ENCODE results near the gene ANXA3.
"Not testable (repeated sequence)": the region's sequence is repeated elsewhere in the genome, so short reads cannot be mapped to it uniquely, and the experiment has no call there.

Gene ANXA3

DNA sequence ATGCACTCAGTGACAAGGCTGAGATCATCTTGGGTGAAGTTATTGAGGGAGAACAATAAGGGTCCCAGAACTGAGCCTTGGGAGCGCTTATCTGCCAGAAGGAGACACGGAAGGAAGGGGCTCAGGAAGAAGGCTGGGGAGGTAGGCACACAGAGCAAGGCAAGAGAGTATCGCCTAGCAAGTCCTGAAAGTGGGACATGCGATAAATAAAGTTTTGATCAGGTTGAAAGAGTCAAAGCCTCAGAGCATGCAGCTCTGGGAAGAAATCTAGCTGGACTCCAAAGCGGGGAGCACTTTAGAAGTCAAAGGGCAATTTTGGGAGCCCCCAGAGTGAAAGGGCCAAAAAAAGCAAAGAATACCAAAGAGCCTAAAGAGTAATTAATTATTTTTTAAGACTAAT, 17.7 kb upstream of the ANXA3 start:
- in situ Hi-C loops (cut with HindIII; ENCODE audit: low pct_ligation_motif_present, low pct_unique_long_range_greater_than_20kb, low sequenced_read_pairs), result no loop called here
- no peak for DNase-seq

DNA sequence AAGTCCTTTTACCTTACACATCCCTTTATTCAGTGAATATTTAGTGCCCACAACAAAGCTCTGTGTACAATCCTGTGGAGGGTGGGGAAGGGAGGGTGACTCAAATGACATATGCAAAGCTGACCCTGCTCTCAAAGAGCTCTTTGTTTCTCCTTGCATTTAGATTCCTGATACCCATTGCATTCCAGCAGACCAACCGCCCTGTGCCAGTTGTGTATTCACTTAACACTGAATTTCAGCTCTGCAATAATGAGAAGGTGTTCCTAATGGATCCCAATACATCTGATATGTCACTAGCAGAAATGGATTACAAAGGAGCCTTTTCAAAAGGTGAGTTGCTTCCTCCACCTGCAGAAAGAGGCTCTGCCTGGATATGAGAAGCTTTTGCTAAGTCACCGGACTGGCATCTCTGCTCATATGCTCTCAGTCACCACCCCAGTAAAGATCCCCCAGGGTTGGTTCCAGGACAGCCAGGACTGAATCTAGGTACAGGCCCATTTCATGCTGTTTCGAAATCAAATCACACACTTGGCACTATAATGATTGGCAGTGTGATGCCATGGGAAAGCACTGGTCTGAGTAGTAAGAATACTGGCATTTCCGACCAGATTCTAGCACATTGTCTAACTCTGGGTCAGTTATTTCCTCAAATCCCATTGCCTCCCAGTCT, 17.1 kb upstream of the ANXA3 start:
- in situ Hi-C loops (cut with HindIII; ENCODE audit: low pct_ligation_motif_present, low pct_unique_long_range_greater_than_20kb, low sequenced_read_pairs), result no loop called here
- DNase-seq, result no peak

DNA sequence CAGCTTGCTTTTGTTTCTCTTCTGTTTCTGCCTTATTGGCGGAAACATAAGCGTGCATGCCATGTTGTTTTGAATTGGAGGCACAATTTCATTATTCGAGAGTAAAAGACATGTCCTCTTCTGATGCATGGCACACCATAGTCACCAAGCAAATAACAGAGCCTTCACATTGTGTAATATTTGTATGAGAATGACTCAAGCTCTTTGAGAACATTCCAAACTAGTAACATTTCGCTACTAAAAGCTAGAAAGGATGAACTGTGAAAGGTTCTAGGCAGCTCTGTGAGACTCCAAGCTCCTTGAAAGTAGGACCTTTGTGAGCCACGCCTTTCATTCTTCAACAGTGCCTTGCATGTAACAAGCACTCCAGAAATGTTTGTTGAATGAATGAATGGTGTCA, 9.2 kb upstream of the ANXA3 start:
- in situ Hi-C loops (cut with HindIII; ENCODE audit: low pct_ligation_motif_present, low pct_unique_long_range_greater_than_20kb, low sequenced_read_pairs), result no loop called here
- no peak for DNase-seq

DNA sequence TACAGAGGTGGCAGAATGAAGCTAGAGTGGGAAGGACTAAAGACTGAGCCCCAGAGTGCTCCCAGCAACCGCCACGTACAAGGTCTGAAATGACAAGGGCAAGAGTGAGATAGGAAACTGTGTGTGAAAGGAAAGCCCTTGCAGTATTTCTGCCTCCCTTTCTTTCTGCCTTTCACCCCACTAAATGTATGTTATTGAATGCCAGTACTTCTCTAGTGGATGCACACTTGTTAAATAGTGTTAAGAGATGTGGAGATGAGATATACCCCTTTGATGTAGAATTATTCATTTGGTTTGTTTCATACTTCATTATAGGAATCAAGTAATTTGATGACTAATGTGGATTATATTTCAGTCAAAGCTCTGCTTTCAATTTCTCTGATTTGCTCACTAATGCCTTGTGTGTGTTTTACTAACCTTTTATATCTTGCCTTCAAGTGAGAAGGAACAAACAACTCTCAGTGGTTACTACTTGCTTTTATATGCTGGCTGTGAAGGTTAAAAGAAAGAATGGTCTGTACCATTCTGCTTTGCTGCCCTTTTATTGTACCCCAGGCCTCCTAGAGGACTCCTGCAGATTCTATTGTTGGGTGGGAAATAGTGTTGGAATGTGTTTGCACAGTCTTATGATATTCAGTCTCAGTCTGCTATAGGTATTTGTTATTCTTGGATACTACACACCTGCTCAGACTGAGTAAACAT, 8.0 kb upstream of the ANXA3 start:
- in situ Hi-C loops (cut with HindIII; ENCODE audit: low pct_ligation_motif_present, low pct_unique_long_range_greater_than_20kb, low sequenced_read_pairs), result no loop called here
- no peak for DNase-seq

DNA sequence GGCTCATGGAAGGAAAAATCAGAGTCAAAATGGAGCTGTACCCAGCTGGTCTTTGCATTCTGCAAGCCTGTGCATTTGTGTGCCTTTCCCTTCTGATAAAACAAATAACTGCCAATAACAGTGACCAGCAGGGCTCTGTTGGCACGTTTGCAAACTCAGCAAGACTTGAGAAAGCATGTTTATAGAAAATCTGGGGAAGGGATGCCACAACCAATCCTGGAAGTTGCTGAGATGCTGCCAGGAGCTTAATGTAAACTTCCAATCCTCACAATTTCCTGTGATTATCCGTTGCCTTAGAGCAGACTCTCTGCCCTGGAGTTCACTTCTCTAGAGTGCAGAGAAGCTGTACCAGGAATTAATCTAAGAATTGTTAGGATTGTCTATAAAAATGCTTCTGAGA, 6.9 kb upstream of the ANXA3 start:
- in situ Hi-C loops (cut with HindIII; ENCODE audit: low pct_ligation_motif_present, low pct_unique_long_range_greater_than_20kb, low sequenced_read_pairs), result no loop called here
- no peak for DNase-seq

DNA sequence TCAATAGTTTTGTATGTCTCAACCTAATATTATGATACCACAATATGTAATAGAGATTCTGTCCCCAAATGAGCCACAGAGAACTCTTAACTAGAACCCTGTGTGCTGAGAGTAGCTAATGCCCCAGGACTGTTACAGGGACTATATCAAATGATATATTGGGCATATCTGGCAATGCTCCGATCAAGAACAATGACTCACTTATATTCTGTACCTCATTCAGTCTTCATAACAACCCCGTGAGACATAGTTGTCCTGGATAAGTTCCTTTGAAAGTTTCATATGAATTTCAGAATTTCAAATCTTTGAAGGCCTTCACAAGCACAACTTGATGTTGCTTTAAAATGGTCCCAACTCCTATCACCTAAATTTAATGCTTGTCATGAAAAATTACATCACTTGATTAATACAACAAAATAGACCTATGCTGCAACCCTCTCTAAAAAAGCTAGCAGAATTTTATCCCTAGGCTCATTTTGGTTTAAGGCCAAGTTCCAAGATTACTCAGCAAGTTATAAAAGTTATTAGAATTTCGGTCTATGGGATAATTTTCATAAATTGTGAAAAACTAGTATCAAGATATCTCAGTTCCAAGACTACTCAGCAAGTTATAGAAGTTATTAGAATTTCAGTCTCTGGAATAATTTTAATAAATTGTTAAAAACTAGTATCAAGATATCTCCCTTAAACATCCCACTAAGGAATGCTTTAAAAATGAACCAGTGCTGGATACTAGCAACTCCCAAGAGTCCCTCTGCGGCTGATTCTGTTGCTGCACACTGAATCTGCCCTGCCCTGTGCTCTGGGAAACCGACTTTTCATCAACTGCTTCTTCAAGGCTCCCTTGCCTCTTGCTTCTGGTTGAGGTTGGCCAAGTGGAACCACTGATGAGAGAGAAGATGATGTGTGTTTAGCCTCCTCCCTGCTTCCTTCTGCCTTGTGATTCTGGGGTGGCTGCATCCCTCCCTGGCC, 6.0 kb upstream of the ANXA3 start:
- no peak for DNase-seq
- in situ Hi-C loops (cut with HindIII; ENCODE audit: low pct_ligation_motif_present, low pct_unique_long_range_greater_than_20kb, low sequenced_read_pairs), result no loop called here

DNA sequence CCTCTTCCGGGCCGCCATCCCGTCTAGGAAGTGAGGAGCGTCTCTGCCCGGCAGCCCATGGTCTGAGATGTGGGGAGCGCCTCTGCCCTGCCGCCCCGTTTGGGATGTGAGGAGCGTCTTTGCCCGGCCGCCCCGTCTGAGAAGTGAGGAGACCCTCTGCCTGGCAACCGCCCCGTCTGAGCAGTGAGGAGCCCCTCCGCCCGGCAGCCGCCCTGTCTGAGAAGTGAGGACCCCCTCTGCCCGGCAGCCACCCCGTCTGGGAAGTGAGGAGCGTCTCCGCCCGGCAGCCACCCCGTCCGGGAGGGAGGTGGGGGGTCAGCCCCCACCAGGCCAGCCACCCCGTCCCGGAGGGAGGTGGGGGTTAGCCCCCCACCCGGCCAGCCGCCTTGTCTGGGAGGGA, 3.7 kb upstream of the ANXA3 start:
- DNase-seq; in situ Hi-C loops (cut with HindIII; ENCODE audit: low pct_ligation_motif_present, low pct_unique_long_range_greater_than_20kb, low sequenced_read_pairs): not testable (repeated sequence)

DNA sequence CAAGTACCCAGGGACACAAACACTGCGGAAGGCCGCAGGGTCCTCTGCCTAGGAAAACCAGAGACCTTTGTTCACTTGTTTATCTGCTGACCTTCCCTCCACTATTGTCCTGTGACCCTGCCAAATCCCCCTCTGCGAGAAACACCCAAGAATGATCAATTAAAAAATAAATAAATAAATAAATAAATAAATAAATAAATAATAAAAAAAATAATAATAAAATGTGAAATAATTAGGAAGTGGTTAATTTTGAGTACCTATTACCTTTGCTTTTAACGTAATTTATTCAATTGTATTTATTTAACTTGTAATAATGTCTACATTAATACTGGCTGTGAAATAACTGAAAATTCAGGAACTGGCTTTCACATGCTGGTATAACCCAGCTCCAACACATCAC, 2.7 kb upstream of the ANXA3 start:
- in situ Hi-C loops (cut with HindIII; ENCODE audit: low pct_ligation_motif_present, low pct_unique_long_range_greater_than_20kb, low sequenced_read_pairs); DNase-seq: not testable (repeated sequence)

DNA sequence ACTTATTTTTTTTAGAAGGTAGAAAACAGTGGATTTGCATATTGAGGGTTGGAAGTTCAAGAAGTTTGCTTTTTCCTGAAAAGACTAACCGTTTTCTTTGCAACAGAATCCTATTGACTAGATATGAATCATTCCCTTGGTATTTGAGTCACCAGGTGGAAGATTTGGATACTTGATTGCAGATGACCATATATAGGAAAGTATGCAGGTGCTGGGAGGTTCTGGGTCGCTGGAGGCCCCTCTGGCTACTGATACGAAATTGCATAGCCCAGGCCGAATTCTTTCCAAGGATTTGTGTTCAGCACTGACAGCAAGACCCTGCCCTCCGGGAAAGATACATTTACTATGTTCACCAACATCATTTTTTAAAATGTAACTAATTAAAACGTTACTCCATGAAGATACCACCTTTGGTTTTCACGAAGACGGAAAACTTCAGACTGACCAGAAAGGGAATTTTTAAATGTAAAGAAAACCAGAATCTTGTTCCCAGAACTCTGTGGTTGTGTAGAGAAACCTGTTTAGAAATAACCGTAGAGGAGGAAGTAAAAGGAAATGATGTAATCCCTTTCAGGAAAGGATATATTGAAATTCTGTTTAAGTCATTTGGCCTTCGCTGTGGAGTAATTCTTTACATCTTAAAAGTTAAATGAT, 946 bp downstream of the ANXA3 start:
- DNase-seq, result peak; percentile 75
- in situ Hi-C loops (cut with HindIII; ENCODE audit: low pct_ligation_motif_present, low pct_unique_long_range_greater_than_20kb, low sequenced_read_pairs), result no loop called here

DNA sequence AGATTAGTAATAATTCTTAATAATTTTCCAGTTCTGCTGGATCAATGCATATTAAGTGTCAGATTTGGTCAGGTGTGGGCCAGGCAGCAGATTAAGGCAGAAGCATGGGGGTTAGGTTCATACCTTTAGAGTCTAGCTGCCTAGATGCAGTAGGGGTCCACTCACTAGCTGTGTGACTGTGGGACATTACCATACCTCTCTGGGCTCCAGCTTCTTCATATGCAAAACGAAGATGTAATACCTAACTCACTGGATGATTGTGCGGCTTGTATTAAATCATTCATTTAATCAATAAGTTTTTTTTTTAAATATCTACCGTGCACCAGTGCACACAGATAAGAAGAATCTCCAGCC, 1.4 kb downstream of the ANXA3 start:
- in situ Hi-C loops (cut with HindIII; ENCODE audit: low pct_ligation_motif_present, low pct_unique_long_range_greater_than_20kb, low sequenced_read_pairs), result no loop called here
- no peak for DNase-seq

DNA sequence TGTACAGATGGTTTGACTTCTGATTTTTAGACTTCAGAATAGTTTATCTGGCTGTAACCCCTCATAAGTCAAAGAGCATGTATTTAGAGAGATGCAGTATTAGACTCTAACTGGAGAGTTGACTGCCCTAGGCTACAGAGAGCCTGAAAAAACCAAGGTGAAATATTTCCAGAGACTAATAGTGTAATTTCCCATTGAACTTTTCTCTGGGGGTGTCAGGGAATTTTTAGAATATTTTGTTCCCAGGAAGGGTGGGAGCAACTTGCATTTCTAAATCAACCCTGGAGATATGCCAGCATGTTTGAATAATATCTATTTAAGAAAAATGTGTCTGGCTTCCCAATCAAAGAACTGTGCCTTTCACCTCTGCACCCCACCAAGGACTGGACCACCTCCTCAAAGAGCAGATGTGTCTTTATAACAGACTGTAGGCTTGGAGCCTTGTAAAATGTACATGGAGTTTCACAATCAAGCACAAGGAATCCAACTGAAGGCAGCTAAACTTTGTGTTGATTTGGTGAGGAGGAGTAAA, 2.0 kb downstream of the ANXA3 start:
- no peak for DNase-seq
- in situ Hi-C loops (cut with HindIII; ENCODE audit: low pct_ligation_motif_present, low pct_unique_long_range_greater_than_20kb, low sequenced_read_pairs), result no loop called here

DNA sequence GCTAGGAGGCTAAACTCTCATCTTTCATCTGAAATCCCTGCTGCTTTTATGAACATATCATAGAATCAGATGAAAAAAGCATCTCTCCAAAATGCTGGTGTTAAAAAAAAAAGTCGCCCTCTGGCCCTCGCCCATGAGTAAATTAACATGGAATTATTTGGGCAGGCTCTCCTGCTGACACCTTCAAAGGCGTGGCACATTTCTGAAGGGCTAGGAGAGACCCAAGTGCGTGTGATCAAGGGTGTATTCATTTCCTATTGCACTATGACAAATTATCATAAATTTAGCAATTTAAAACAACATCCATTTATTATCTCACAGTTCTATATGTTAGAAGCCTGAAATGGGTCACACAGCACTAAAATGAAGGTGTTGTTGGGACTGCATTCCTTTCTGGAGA, 5.1 kb downstream of the ANXA3 start:
- DNase-seq, result no peak
- in situ Hi-C loops (cut with HindIII; ENCODE audit: low pct_ligation_motif_present, low pct_unique_long_range_greater_than_20kb, low sequenced_read_pairs), result no loop called here

DNA sequence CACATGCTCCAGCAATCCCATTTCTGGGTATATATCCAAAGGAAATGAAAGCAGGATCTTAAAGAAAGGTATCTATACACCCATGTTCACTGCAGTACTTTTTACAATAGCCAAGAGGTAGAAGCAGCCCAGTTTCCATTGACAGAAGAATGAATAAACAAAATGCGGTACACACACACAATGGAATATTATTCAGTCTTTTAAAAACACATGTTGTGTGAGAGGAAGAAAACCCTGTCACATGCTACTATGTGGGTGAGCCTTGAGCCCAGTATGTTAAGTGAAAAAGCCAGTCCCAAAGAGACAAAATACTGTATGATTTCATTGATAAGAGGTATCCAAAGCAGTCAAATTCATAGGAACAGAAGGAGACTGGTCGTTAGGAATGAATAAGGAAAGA, 6.3 kb downstream of the ANXA3 start:
- DNase-seq, result no peak
- in situ Hi-C loops (cut with HindIII; ENCODE audit: low pct_ligation_motif_present, low pct_unique_long_range_greater_than_20kb, low sequenced_read_pairs), result no loop called here

DNA sequence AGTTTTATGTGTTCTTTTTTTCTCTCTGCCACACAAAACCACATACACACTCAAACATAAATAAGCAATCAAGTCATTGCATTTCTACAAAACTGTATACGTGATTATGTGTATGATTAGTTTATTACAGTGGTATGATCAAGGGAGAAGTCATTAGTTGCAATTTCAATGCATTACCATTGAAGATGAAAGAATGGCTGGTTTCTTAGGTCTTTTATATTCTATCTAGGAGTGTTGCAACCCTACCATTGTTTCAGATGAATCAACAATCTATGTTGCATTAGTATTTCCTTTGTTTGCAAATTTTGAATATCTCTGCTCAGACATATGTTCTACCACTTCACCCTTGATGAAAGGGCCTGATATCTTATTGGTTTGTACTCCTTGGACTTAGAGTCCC, 6.8 kb downstream of the ANXA3 start:
- in situ Hi-C loops (cut with HindIII; ENCODE audit: low pct_ligation_motif_present, low pct_unique_long_range_greater_than_20kb, low sequenced_read_pairs), result no loop called here
- no peak for DNase-seq

DNA sequence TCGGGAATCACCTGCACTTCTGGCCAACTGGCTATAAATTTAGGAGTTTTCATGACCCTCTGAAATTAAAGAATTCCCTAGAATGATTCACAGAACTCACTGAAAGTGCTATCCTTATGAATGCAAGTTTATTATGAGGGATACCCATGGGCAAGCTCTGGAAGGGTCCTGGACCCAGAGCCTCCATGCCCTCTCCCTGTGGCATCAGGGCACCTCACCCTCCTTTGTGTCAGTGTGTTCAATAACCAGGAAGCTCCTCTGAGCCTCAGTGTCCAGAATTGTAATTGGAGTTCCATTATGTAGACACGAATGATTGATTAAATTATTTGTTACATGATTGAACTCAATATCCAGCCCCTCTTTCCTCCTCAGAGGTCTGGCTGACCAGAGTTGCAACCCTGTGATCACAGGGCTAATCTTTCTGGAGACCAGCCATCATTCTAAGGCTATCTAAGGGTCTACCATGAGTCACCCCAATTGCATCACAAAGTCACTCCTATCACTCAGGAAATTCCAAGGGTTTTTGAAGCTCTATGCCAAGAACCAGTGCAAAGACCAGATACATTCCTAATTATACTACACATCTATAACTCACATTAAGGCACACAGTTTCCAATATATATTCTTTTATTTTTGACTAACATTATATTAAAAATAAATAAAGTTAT, 8.9 kb downstream of the ANXA3 start:
- peak; percentile 81 for DNase-seq
- in situ Hi-C loops (cut with HindIII; ENCODE audit: low pct_ligation_motif_present, low pct_unique_long_range_greater_than_20kb, low sequenced_read_pairs), result no loop called here

DNA sequence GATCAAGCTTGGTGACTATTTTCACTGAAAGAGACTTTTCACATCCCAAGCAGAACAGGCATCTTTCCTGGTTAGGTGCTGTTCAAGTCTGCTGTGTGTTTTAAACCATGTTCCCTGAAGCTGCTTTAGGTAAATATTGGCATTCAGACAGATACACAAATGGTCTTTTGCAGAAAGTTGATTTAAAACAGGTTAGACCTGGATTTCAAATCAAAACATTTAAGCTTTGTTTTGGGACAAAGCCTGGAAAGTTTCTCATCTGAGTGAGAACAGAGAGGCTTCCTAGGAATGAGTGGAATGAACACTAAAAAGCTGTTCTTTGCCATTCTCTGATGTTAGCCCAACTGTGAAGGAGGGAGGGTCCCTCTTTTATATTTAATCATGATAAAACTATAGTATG, 10.1 kb downstream of the ANXA3 start:
- no peak for DNase-seq
- in situ Hi-C loops (cut with HindIII; ENCODE audit: low pct_ligation_motif_present, low pct_unique_long_range_greater_than_20kb, low sequenced_read_pairs), result no loop called here

DNA sequence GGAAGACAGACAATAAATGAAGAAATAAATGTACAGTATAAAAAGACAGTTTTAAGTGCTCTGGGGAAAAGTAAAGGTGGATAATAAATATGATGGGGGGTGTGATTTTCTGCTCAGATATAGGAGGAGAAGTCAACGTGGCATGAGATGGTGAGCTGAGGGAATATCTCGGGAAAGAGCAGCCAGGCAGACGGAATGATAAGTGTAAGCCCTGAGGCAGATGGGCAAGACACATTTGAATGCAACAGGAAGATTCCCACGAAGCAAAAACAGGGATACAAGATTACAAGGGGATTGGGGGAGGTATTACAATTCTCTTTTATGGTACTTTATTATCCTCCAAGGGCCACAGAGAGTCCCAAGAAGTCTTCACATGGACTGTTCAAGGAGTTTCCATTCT, 11.1 kb downstream of the ANXA3 start:
- no peak for DNase-seq
- in situ Hi-C loops (cut with HindIII; ENCODE audit: low pct_ligation_motif_present, low pct_unique_long_range_greater_than_20kb, low sequenced_read_pairs), result no loop called here

DNA sequence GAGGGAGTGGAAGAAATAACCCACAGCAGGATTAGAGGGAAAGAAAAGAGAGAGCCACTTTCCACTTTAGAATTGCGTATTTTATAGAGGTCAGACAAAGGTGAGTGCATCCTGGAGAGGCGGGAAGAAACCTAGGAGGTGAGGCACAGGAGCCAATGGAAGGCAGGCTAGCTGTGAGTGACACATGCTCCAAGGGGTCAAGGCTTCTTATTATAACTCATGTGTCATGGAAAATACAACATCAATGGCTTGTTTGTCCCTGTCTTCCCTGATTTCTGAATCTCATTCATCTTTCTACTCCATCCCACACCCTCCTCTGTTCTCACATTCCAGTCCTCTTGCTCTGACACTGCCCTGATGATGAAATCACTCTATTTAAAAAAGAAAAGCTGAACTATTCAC, 14.4 kb downstream of the ANXA3 start:
- in situ Hi-C loops (cut with HindIII; ENCODE audit: low pct_ligation_motif_present, low pct_unique_long_range_greater_than_20kb, low sequenced_read_pairs), result no loop called here
- DNase-seq, result peak; percentile 10
